Mammary epithelial cell (primary cell): ENCODE data around the gene SSU72.

ENCODE experiments used
- EZH2 ChIP-seq: IDR thresholded peaks from 2 replicates; pipeline ENCODE4 v1.6.1; 2012; ENCODE audit warnings: low read length, inconsistent platforms, borderline replicate concordance
- TF ChIP-seq, protein P1 (sequence below), 2 donors: IDR thresholded peaks in 1 of 2; conservative IDR thresholded peaks in 1 of 2; 2 replicates each; pipeline ENCODE4 v1.5.1; 2011 to 2012; ENCODE audit warnings: inconsistent platforms in 2 of 2, low read length in 2 of 2, mild to moderate bottlenecking in 2 of 2, control low read depth in 1 of 2, low read depth in 1 of 2; ENCODE audit not compliant: insufficient read depth in 1 of 2; ENCODE audit errors: extremely low read depth in 1 of 2

DNA sequence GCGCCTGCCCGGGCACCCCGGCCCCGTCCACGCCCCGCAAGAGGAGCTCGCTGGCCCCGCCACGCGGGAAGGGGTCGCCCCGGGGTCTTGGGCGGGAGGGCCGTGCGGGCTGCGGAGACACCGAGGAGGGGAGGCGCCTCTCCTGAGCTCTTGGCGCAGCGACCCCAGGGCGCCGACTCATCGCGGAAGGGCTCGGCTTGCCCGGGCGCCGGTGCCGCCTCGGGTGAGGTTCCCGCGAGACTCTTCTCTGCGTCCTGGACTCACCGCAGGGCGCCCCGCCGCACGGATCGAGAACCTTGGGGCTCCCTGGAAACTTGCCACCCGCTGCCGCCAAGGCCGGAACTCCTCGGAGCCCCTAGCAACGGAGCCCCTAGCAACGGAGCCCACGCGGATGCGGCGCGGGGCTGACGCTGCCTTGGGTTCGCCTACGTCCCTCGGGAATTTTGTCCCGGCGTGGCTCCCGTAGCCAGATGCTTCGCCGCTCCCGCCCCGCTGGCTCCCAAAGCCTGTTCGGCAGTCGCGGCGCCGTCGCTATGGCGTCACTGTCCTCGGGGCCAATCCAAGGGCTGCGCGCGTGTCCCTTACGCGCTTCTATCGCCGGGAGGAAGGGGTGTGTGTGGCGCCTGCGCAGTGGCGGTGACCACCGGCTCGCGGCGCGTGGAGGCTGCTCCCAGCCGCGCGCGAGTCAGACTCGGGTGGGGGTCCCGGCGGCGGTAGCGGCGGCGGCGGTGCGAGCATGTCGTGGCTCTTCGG is 63.0 kb downstream of the SSU72 start, which contains the start of gene ATAD3A:
- TF ChIP-seq, protein P1, sequence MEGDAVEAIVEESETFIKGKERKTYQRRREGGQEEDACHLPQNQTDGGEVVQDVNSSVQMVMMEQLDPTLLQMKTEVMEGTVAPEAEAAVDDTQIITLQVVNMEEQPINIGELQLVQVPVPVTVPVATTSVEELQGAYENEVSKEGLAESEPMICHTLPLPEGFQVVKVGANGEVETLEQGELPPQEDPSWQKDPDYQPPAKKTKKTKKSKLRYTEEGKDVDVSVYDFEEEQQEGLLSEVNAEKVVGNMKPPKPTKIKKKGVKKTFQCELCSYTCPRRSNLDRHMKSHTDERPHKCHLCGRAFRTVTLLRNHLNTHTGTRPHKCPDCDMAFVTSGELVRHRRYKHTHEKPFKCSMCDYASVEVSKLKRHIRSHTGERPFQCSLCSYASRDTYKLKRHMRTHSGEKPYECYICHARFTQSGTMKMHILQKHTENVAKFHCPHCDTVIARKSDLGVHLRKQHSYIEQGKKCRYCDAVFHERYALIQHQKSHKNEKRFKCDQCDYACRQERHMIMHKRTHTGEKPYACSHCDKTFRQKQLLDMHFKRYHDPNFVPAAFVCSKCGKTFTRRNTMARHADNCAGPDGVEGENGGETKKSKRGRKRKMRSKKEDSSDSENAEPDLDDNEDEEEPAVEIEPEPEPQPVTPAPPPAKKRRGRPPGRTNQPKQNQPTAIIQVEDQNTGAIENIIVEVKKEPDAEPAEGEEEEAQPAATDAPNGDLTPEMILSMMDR (conservative IDR thresholded peaks at IDR 0.05 in 1 of 2, IDR thresholded peaks at IDR 0.05 in 1 of 2; ENCODE audit: extremely low read depth in 1 of 2, insufficient read depth in 1 of 2, low read depth in 1 of 2, low read length in 2 of 2) = no peak
- no peak for TF ChIP-seq EZH2
